ENCODE results near the gene FRMD3. TPM values are rescaled to one million over a fixed set of nuclear protein-coding genes. Genes with fewer than 3 reads are reported as not detected.

FRMD3 gene
- total RNA-seq, 1 donor, result 0.86 TPM

DNA sequence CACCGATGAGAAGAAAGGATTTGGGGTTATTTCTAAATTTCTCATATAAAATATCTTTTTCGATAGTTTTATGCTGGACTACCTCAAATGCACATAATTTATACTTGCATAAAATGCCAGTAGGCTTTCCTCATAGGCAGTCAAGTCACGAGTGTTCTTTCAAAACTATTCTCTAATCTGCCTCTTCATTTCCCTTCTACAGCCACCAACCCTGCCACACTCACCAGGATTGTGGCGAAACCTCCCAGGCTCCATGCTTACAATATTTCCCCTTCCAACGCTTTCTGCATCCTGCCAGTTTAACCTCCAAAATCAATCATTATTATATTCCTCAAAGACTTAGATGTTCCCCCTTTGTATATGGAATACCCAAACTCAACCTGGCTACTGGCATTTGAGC lies 65.4 kb downstream of the FRMD3 start:
- no peak for DNase-seq (ENCODE audit: low read depth)
- H3K4me3 ChIP-seq (ENCODE audit: low read depth, low read length), result no peak overlapping the region
- no peak for TF ChIP-seq CTCF (IDR thresholded peaks at IDR 0.05; ENCODE audit: insufficient read depth, low read depth, low read length)

GRCh38 chr9:83472221-83472665 lies 66.0 kb downstream of the FRMD3 start:
- DNase-seq (ENCODE audit: low read depth), result peak; percentile 68
- no peak overlapping the region for H3K4me3 ChIP-seq (ENCODE audit: low read depth, low read length)
- no peak for TF ChIP-seq CTCF (IDR thresholded peaks at IDR 0.05; ENCODE audit: insufficient read depth, low read depth, low read length)

- H3K4me3 ChIP-seq (ENCODE audit: low read depth, low read length), result no peak overlapping the region
- DNase-seq (ENCODE audit: low read depth), result peak; percentile 22
- TF ChIP-seq CTCF (IDR thresholded peaks at IDR 0.05; ENCODE audit: insufficient read depth, low read depth, low read length), result no peak
Observed at GRCh38 chr9:83471241-83471640, 67.0 kb downstream of the FRMD3 start.

DNA sequence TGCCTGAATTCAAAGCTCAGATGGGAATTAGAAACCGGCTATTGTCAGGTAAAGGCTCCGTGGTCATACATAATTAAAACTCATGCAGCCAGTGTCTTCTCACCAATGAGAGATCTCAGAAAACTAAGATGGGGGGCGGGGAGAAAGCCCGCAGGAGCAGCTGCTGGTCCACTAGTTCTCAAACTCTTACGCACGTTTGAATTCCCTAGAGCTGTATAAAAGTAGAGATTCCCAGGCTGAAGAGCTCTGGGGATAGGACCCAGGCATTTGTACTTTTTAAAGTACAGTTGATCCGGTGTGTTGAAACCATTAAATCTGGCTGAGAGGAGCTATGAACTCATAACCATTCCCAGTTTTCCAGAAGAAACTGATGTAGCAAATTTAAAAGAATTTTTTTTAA lies 68.5 kb downstream of the FRMD3 start:
- DNase-seq (ENCODE audit: low read depth), result peak; percentile 65
- no peak overlapping the region for H3K4me3 ChIP-seq (ENCODE audit: low read depth, low read length)
- TF ChIP-seq CTCF (IDR thresholded peaks at IDR 0.05; ENCODE audit: insufficient read depth, low read depth, low read length), result no peak

DNA sequence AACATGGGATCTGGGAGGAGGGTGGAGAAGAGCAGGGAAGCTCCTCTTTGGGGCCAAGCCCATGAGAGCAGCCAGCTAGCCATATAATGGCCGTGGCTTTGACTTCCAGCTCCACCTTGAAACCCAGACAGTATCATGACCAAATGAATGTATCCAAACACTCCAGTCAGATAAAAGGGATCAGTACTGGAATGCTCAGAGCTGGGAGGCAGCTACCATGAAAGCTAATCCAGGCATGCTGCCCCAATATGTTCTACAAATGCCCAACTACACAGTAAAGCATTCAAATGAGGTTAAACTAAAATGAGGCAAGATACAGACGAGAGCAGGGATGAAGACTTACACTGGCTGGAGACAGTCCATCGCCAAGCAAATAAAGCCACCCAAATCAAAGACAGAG lies 69.4 kb downstream of the FRMD3 start:
- peak; percentile 21 for DNase-seq (ENCODE audit: low read depth)
- H3K4me3 ChIP-seq (ENCODE audit: low read depth, low read length), result no peak overlapping the region
- no peak for TF ChIP-seq CTCF (IDR thresholded peaks at IDR 0.05; ENCODE audit: insufficient read depth, low read depth, low read length)

GRCh38 chr9:83466877-83467276 lies 71.3 kb downstream of the FRMD3 start:
- no peak overlapping the region for H3K4me3 ChIP-seq (ENCODE audit: low read depth, low read length)
- no peak for TF ChIP-seq CTCF (IDR thresholded peaks at IDR 0.05; ENCODE audit: insufficient read depth, low read depth, low read length)
- DNase-seq (ENCODE audit: low read depth), result peak; percentile 19

GRCh38 chr9:83466351-83466750 lies 71.8 kb downstream of the FRMD3 start:
- no peak for TF ChIP-seq CTCF (IDR thresholded peaks at IDR 0.05; ENCODE audit: insufficient read depth, low read depth, low read length)
- DNase-seq (ENCODE audit: low read depth), result no peak
- no peak overlapping the region for H3K4me3 ChIP-seq (ENCODE audit: low read depth, low read length)
